ENCODE measurements around the gene CNTN4. TPM values are rescaled to one million over a fixed set of nuclear protein-coding genes. Genes with fewer than 3 reads are reported as not detected.

The CNTN4 gene
- total RNA-seq, 1 experiment from 2014 or later: 1.6 TPM

DNA sequence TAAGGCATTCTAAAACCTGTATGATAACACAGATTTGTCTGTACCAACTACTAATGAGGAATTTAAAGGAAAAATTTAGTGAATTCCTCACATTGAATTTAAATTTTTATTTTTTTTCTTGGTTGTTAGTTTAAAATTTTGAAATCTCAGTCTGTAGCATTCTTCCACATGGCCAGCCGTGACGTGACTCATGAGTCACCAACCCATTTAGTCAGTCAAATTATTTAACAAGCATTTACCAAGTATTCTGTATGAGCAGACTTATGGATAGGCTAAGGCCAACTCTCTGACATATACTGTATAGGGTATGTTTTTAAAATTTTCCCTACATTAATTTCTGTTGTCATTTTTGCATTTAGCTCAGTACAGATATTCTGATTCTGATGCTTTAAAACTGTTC, 112.9 kb downstream of the CNTN4 start:
- H3K9me3 ChIP-seq (ENCODE audit: control insufficient read depth, low read depth, low read length): no peaks in the 10 kb centered on the region
- Mint-ChIP-seq H3K4me1 (peaks cover 7 to 12% of the 10 kb centered on the region in 2 experiments; a peak in 3 of 4 replicates), H3K27ac (no peak overlapping the region), H3K36me3 (ENCODE audit: insufficient read depth in 1 of 3, low read depth in 3 of 3) (no peaks in the 10 kb centered on the region; a peak in 1 of 7 replicates), H3K9me3 (no peaks in the 10 kb centered on the region), H3K27me3 (ENCODE audit: low read depth) (no peaks in the 10 kb centered on the region), H3K4me3 (no peak overlapping the region)
- H2BK20ac ChIP-seq (ENCODE audit: low read depth, low read length, poor library complexity, severe bottlenecking): no peak overlapping the region
- H3K27me3 ChIP-seq (ENCODE audit: insufficient read depth, low read length): no peaks in the 10 kb centered on the region
- no peak overlapping the region for H2BK5ac ChIP-seq (ENCODE audit: insufficient read length, low read length)
- WGBS (ENCODE audit: extremely low coverage, insufficient read length, low lambda C conversion rate): no CpG with 5 or more reads among the region's 2 CpGs
- no peaks in the 10 kb centered on the region for H3K23me2 ChIP-seq (ENCODE audit: insufficient read length, low read depth, low read length, poor library complexity, severe bottlenecking)
- no peak overlapping the region for H3K14ac ChIP-seq (ENCODE audit: insufficient read depth, low read length)
- no peak overlapping the region for H3K9ac ChIP-seq (ENCODE audit: extremely low read depth, insufficient read length, low read length)
- H2AK5ac ChIP-seq (ENCODE audit: insufficient read length, low read length): no peak overlapping the region
- no peak overlapping the region for H2AFZ ChIP-seq (ENCODE audit: low read length)
- H3K18ac ChIP-seq (ENCODE audit: insufficient read length, low read depth, low read length): no peak overlapping the region
- H4K91ac ChIP-seq (ENCODE audit: insufficient read length, low read depth, low read length): no peak overlapping the region
- TF ChIP-seq, protein P1, sequence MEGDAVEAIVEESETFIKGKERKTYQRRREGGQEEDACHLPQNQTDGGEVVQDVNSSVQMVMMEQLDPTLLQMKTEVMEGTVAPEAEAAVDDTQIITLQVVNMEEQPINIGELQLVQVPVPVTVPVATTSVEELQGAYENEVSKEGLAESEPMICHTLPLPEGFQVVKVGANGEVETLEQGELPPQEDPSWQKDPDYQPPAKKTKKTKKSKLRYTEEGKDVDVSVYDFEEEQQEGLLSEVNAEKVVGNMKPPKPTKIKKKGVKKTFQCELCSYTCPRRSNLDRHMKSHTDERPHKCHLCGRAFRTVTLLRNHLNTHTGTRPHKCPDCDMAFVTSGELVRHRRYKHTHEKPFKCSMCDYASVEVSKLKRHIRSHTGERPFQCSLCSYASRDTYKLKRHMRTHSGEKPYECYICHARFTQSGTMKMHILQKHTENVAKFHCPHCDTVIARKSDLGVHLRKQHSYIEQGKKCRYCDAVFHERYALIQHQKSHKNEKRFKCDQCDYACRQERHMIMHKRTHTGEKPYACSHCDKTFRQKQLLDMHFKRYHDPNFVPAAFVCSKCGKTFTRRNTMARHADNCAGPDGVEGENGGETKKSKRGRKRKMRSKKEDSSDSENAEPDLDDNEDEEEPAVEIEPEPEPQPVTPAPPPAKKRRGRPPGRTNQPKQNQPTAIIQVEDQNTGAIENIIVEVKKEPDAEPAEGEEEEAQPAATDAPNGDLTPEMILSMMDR (conservative IDR thresholded peaks at IDR 0.05): no peak
- H3K79me2 ChIP-seq (ENCODE audit: insufficient read depth, low read length): no peaks in the 10 kb centered on the region
- no peak for DNase-seq
- H4K20me1 ChIP-seq (ENCODE audit: control insufficient read depth, insufficient read depth, insufficient read length): no peaks in the 10 kb centered on the region
- no peak overlapping the region for H4K8ac ChIP-seq (replicated peaks; ENCODE audit: insufficient read length, low read depth, low read length)
- H2BK120ac ChIP-seq (ENCODE audit: low read depth, low read length, poor library complexity, severe bottlenecking): no peak overlapping the region
- no peak overlapping the region for H2BK15ac ChIP-seq (ENCODE audit: low read depth, low read length)
- no peak overlapping the region for H3K27ac ChIP-seq (ENCODE audit: insufficient read length, low read depth, low read length)
- H3K79me1 ChIP-seq (ENCODE audit: insufficient read depth, low read depth, low read length, poor library complexity, severe bottlenecking): no peaks in the 10 kb centered on the region
- H3K4me1 ChIP-seq (ENCODE audit: insufficient read depth, low read length): no peaks in the 10 kb centered on the region
- H3T11ph ChIP-seq (ENCODE audit: low read length): no peak overlapping the region
- no peak overlapping the region for H2BK12ac ChIP-seq (ENCODE audit: insufficient read length, low read depth, low read length)
- H4K5ac ChIP-seq (ENCODE audit: insufficient read length, low read depth, low read length): no peak overlapping the region
- no peak overlapping the region for H3K56ac ChIP-seq (ENCODE audit: insufficient read length, low read depth, low read length)
- H3K4ac ChIP-seq (ENCODE audit: low read depth, low read length): no peak overlapping the region
- H3K4me2 ChIP-seq (ENCODE audit: insufficient read depth, insufficient read length, low read length): no peak overlapping the region
- H3K23ac ChIP-seq (ENCODE audit: insufficient read length, low read depth, low read length): no peak overlapping the region

All from H9 (cell line).